GM12878 (cell line): ENCODE data around the gene CCSER2. TPM values are rescaled to one million over a fixed set of nuclear protein-coding genes. Genes with fewer than 3 reads are reported as not detected.

Experiments used
- CBX3 ChIP-seq: fragments of 200-600 bp; sonication (generic); IDR thresholded peaks from 2 replicates; pipeline ENCODE4 v1.6.1; 2016; ENCODE audit warnings: low read depth, borderline replicate concordance
- CTCF ChIP-seq, 3 experiments: IDR thresholded peaks in 2 of 3; conservative IDR thresholded peaks in 1 of 3; 2 replicates each; pipeline ENCODE4 v1.5.1; 2011; ENCODE audit warnings: low read depth in 3 of 3, low read length in 3 of 3, mild to moderate bottlenecking in 3 of 3, control low read depth in 2 of 3, moderate library complexity in 2 of 3, inconsistent platforms in 1 of 3, mixed read lengths in 1 of 3; ENCODE audit not compliant: control insufficient read depth in 2 of 3, insufficient read depth in 1 of 3; ENCODE audit errors: extremely low read depth in 1 of 3
- JUNB ChIP-seq: IDR thresholded peaks from 2 replicates; pipeline ENCODE4 v1.6.1; 2016; ENCODE audit warnings: antibody characterized with exemption, mild to moderate bottlenecking
- JUND ChIP-seq: IDR thresholded peaks from 2 replicates; pipeline ENCODE4 v1.6.1; 2012; ENCODE audit warnings: low read depth, mild to moderate bottlenecking, low read length, improper control_type of control experiment, moderate library complexity
- PAX8 ChIP-seq: fragments of 450-650 bp; IDR thresholded peaks from 2 replicates; pipeline ENCODE4 v1.6.1; 2017; ENCODE audit warnings: mild to moderate bottlenecking, moderate library complexity
- RELB ChIP-seq: fragments of 450-650 bp; IDR thresholded peaks from 2 replicates; pipeline ENCODE4 v1.6.1; 2017; ENCODE audit warnings: low read depth, mild to moderate bottlenecking, moderate library complexity
- RFX5 ChIP-seq: IDR thresholded peaks from 2 replicates; pipeline ENCODE4 v1.6.1; 2011; ENCODE audit warnings: low read depth, low read length, improper control_type of control experiment
- SREBF2 ChIP-seq: IDR thresholded peaks from 2 replicates; pipeline ENCODE4 v1.6.1; 2012; ENCODE audit warnings: mild to moderate bottlenecking, low read length
- YY1 ChIP-seq: IDR thresholded peaks from 2 replicates; pipeline ENCODE4 v1.6.1; 2011; ENCODE audit warnings: low read depth, mild to moderate bottlenecking, low read length
- polyA plus RNA-seq, 11 experiments: library from polyadenylated mRNA; depleted of rRNA in 4 of 11; unstranded in 6 of 11; stranded (reverse) in 5 of 11; fragments of >200 nt; fragmentation: Nextera tagmentation in 4 of 11; fragmentation: Illumina TruSeq in 1 of 11; extraction: Ambion mirVana in 4 of 11; extraction: Trizol in 1 of 11; gene quantifications; 1 replicate in 1 of 11; 2 replicates in 10 of 11; pipeline versions ENCODE4 v1.2.1 to v1.2.3, GENCODE V29; 2011 to 2016; ENCODE audit warnings: inconsistent platforms in 2 of 11, missing spikeins in 2 of 11, low read depth in 1 of 11
- total RNA-seq, 4 experiments: library from RNA; depleted of rRNA in 3 of 4; stranded (reverse); fragments of >200 nt in 3 of 4; fragmentation: Illumina TruSeq in 1 of 4; extraction: Trizol in 1 of 4; gene quantifications; 2 replicates each; pipeline versions ENCODE4 v1.2.1 to v1.2.3, GENCODE V29; 2013 to 2021

Gene CCSER2
- total and polyA plus RNA-seq, 10 of the 15 experiments (the other 5 are each of a cell fraction or from before 2014, with no cell fraction given), result 4.7 to 18.8 (median 13.2) TPM

DNA sequence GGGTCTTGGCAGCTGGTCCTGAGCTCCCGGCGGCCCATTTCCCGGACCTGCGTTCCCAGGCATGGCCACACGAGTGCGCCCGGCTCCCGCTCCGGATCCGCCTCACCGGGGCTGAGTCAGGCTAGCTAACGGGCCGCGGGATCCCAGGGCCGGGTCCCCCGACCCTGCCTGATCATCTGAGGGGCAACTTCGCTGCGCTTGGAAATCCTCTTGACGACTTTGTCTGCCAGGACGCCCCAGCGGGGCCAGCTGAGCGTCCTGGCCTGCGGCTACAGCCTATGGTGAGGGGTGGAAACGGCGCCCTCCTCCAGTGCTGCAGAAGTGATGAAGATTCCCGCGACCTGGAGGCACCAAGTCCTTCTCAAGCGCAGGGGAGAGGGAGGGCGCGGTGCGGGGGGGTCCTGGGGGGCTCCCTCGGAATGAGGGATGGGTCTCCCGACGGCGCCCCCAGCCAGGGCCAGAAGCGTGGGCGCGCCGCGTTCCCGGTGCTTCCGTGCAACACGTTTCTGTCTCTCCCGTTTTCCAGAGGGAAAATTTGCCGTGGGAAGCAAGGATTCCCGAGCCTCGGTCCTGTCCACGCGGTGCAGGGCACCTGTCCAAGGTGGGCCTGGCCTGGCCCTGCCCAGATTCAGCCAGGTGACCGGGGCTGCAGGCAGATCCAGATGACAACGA lies 212.4 kb downstream of the CCSER2 start (continued):
- TF ChIP-seq CBX3 (no peak), RFX5 (0 out of 2 replicates have a peak, but pooled peaks have one; percentile 14), CTCF (IDR thresholded peaks at IDR 0.05 in 2 of 3, conservative IDR thresholded peaks at IDR 0.05 in 1 of 3; ENCODE audit: control insufficient read depth in 2 of 3, extremely low read depth in 1 of 3, insufficient read depth in 1 of 3, low read depth in 3 of 3, low read length in 3 of 3) (peak; percentile 76 to 87 (median 82)), JUND (no peak), YY1 (0 out of 2 replicates have a peak, but pooled peaks have one; percentile 17), JUNB (no peak), SREBF2 (no peak), RELB (no peak), PAX8 (no peak)
